Amniotic stem cell (primary cell): Measurements from ENCODE around the gene SLC32A1.
A peak's percentile ranks its signal among the peaks of the same experiment; 100 is the strongest.

Source experiments
- DNase-seq: peaks from one replicate; lab custom pipeline; 2025; lab: John Stamatoyannopoulos, UW

Gene SLC32A1

DNA sequence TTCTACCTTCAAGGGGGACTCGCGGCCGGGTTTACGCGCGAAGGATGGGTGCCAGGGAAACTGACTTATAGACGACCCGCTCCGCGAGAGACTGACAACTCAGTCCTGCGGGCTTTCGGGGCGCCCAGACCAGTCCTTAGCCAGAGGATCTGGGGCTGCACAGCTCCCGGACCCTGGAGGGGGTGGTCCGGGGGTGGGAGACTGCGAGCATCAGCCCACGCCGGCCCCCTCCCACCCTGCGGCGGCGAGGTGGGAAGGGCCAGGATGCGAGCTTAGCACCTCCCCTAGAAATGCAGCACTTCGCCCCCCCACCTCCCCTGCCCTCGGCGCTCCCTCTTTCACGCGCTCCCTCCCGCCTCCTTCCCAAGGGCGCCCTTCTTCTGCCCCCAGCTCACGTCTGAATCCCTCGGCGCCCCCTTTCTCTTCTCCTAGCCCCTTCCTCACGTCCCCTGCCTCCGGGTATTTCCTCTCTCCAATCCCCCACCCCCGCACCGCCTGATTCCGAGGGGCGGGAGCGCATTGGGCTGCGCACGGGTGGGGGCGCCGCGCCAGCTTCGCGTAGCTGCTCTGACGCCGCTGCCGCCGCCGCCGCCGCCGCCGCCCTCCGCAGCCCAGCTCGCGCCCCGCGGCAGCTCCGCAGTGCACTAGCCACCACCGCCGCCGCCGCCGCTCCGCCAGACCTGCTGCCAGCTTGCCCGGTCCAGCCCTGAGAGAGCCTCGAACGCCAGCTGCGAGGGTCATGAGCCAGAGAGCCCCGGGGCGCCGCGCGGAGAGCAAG is at the start of gene SLC32A1:
SLC32A1 (plus strand) TSS at position 639 of the 778 bp plus-strand sequence. CDS start 239 bp downstream, outside the sequence.
- no peak for DNase-seq

- no peak for DNase-seq
Observed at GRCh38 chr20:38674765-38675133, 49.5 kb upstream of the SLC32A1 start.

GRCh38 chr20:38676576-38676975 is 47.7 kb upstream of the SLC32A1 start:
- no peak for DNase-seq

DNA sequence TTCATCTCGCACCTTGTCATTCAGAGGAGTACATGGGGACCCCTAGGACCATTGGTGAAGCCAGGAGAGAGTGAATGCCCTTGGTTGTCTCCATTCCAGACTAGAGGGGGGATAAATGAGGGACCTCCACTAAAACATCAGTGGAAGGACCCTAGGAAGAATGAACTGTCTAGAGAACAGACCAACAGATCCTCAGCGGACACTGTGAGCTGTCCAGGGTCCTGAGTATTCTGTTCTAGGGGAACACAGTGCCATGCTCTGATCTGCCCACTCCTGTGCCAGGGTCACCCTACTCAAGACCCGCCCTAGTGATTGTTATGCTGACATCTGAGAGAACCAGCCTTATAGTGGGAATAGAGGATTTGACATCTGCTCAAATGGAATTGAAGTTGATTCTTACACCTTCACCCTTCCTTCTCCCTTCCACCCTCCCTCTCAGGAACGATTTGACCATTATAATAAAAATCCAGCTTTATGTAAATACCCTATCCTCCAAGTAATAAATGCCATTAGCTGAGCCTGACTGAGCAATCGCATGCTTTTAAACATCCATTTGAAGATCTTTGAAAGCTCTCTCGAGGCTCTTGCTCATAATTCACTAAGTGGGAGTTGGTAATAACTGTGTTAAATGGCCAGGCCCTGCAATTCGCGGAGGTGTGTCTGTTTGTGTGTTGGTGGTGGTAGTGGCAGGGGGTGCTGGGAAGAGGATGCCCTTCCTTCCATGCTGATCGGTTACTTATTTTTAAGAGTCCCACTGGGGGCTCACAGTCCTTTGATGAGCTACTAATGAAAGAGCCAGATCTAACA is 43.6 kb upstream of the SLC32A1 start:
- DNase-seq: no peak

- no peak for DNase-seq
Observed at GRCh38 chr20:38685271-38685670, 39.0 kb upstream of the SLC32A1 start.

- DNase-seq: peak; percentile 11
Observed at GRCh38 chr20:38685853-38686473, 38.3 kb upstream of the SLC32A1 start.

- peak; percentile 10 for DNase-seq
Observed at GRCh38 chr20:38692436-38693411, 31.6 kb upstream of the SLC32A1 start.

DNA sequence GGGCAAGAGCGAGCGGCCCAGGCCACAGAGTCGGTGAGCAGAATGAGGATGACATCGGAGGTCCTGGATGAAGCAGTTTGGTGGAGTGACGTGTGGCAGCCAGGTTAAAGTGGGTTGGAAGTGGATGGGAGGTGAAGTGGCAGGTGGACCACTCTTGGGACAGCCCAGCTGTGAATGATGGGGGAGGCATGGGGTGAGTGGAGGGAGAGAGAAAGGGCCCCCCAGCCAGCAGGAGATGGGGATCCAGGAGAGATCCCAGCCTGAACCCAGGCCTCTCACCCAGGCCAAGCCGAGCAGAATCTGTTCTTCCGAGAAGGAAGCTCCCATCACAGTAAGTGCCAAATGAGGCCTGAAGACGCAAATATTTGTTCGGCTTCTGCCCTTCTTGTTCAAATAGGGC is 27.0 kb upstream of the SLC32A1 start:
- no peak for DNase-seq

DNA sequence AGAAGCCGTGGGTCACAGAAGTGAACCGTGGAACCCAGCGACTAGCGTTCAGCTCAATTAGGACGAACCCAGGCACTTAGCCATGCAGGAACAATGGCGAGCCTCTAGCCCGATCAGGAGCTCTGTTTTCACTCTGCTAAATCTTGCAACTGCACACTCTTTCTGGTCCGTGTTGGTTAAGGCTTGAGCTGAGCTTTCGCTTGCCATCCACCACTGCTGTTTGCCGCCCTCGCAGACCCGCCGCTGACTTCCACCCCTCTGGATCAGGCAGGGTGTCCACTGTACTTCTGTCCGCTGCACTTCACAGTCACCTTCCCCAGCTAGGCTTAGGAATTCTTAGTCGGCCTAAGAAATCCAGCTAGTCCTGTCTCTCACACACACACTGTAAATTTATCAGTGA is 25.7 kb upstream of the SLC32A1 start:
- no peak for DNase-seq

DNA sequence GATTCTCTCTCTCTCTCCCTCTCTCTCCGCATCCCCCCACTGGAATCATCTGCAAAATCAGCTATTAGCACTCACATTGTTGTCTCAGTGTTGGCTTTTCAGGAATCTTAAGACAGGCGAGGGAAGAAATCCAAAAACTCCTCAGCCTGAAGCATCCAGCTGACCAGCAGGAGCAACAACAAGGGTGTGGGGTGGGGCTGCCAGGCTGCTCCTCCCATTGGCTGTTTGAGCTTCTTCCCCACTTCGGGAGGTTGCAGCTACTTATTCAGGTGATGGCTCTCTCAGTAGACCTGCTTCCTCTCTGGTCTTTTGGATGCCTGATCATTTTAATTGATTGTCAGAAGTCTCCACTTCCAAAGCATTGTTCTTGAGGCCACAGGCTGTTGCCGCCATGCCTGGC is 24.1 kb upstream of the SLC32A1 start:
- no peak for DNase-seq

- no peak for DNase-seq
Observed at GRCh38 chr20:38700926-38701325, 23.4 kb upstream of the SLC32A1 start.

DNA sequence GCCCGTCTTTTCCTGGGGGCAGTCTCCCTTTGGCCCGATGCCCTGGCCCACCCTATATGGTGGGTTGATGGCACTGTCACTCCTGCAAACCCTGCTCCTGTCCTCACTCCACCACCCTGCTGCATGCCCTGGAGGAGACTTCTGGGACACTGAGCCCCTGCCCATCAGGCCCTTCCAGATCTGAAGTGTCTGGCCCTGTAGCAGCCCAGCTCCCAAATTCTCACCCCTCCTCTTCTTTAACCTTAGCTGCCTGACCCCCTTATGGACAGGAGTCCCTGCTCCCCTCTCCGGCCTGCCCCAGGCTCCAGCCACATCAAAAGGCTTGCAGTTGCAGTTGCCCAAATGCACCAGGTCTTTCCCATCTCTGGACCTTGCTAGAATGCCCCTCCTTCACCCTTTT is 20.8 kb upstream of the SLC32A1 start:
- DNase-seq: no peak

GRCh38 chr20:38704136-38704535 is 20.1 kb upstream of the SLC32A1 start:
- no peak for DNase-seq

- DNase-seq: no peak
Observed at GRCh38 chr20:38706509-38706908, 17.8 kb upstream of the SLC32A1 start.

- DNase-seq: no peak
Observed at GRCh38 chr20:38714308-38714707, 10.0 kb upstream of the SLC32A1 start.

DNA sequence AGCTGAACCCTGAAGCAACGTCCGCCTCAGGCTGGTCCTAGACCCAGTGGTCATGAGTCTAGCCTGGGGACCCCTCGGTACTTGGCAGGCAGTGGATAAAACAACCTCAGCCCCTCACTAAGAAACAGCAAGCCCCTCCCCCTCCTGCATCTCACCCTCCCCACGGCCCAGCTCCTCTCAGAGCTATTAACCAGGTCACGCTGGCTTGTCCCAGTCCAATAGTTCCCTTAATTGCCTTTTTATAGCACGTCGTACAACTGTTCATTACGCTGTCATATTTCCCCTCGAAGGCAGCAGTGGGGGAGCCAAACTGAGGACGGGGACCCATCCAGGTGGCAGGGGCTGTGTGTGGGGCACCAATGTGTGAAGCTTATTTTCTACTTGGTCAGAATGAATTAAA is 8.6 kb upstream of the SLC32A1 start:
- no peak for DNase-seq

GRCh38 chr20:38722683-38723016 is 1.6 kb upstream of the SLC32A1 start:
- no peak for DNase-seq

DNA sequence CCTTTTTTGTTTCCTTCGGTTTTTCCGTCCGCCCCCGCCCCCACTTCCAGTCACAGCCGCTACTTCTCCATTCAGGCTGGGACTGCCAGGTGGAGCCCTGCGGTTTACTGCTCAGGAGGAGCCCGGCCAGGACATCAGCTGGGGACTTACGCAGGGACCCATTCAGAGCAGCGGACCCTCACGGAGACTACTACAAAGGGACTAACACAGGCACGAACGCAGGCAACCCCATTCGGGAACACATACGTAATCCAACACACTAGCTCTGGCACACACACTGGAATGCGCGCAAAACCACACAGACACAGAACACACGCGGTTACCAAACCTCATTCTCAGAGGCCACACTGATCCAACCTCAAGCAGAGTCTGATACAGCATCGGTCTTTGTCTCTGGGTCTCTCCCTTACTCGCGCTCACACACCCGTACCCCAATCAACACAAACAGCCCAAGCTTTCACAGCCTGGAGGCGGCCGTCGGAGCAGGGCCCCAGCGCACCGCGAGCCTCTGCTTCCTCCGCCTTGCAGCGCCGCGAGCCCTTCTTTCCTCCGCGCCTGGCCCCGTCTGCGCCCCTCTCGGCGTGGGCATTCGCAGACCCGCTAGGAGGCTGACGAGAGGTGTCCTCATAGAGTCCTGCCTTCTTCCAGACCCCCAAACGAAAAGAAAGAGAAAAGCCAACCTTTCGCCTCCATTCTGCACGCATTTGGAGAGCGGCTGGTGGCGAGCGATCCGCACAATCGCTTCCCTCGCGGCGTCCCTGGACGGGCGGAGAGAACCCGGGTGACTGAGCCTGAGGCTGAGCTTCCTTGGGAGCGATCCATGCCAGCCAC is 1.1 kb upstream of the SLC32A1 start:
- DNase-seq: no peak

GRCh38 chr20:38724626-38725147 is 401 bp downstream of the SLC32A1 start:
- no peak for DNase-seq

DNA sequence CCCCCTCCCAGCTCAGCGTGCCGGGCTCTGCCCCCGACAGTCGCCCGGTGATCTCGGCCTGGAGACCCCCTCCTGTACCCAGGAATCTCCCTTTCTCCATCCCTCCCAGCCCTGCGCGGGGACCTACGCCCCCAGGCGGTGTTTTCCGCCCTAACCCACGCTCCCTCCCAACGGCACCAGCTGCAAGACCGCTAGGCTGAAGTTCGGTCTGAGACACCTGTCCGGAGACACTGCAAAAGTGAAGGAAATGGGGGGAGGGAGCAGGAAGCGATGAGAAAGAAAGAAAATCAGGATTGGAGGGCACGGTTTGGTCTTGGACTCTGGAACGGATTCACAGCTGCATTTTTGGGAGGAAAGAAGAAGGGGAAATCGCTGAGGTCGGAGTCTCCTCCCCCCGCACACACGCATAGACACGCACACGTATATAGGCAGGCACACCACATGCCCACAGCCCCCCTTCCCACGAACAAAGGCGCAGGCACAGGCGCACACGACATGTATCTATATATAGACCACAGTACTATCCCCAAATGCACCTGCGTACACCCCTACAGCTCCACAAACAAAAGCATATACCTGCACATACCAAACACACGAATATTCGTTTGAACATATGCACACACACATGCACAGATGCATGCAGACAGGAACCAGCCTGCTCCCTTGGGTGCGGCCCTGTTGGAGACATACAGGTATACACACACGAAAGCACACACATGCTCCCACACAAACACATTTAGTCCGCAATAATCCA is 1.0 kb downstream of the SLC32A1 start:
- DNase-seq: no peak
